CD1c-positive myeloid dendritic cell (primary cell): ENCODE results near the gene ANKRD6.

ENCODE experiments used
- DNase-seq: peaks from one replicate; pipeline ENCODE4 v3.0.0-alpha.2; 2016; ENCODE audit errors: extremely low spot score

ANKRD6 gene

DNA sequence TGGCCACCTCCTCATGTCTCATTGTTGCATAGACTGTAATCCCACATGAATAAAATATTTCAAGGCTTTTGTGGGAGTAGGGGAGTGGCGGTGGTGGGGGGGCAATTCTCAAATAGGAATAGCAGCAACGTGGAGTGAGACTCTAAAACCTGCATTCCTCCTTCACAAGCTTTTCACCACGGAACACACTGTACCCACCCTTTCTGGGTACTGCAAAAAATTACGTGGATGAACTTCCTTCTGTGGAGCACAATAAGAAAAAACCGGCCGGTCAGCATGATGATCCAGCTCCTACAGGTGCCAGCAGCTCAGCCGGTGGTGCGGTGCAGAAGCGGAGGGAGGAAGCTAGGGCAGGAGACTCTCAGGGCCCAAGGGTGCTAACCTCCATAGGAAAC is 19.9 kb upstream of the ANKRD6 start:
- peak; percentile 15 for DNase-seq

DNA sequence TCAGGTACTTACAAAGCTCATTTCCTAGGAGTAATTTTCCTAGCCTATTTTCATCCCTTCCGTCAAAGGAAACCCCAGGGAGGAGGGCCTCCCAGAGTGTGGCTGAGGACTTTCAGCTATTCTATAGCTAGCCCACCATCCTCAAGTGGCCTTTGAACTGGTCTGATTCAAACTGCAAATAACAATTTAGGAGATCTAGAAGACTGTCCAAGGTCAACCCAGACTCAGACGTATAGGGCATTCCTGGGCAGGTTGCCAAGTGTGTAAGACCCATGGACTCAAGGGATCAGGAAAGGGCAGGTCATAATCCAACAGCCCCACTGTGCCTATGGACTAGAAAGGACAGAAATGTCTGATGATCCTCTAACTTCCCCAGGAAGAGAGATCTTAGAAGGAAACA is 18.7 kb upstream of the ANKRD6 start:
- no peak for DNase-seq

GRCh38 chr6:89415185-89415584 is 17.8 kb upstream of the ANKRD6 start:
- DNase-seq = no peak

DNA sequence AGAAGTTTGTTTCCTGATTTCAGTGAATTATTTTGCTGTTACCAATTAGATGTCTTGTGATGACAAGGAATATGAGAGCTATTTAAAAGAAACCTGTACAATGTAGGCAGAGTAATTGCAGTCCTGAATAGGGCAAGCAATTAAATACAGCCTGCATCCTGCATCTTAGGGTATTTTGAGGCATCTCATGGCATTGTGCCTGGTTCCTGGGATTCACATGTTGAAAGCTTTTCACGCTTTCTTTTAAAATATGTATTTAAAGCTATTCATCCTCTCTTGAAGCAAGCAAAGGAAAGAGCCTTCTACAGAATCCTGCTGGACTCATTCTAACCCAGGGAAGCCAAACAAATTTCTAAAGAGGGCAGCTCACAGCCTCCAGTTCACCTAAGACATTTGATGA is 16.2 kb upstream of the ANKRD6 start:
- no peak for DNase-seq

DNA sequence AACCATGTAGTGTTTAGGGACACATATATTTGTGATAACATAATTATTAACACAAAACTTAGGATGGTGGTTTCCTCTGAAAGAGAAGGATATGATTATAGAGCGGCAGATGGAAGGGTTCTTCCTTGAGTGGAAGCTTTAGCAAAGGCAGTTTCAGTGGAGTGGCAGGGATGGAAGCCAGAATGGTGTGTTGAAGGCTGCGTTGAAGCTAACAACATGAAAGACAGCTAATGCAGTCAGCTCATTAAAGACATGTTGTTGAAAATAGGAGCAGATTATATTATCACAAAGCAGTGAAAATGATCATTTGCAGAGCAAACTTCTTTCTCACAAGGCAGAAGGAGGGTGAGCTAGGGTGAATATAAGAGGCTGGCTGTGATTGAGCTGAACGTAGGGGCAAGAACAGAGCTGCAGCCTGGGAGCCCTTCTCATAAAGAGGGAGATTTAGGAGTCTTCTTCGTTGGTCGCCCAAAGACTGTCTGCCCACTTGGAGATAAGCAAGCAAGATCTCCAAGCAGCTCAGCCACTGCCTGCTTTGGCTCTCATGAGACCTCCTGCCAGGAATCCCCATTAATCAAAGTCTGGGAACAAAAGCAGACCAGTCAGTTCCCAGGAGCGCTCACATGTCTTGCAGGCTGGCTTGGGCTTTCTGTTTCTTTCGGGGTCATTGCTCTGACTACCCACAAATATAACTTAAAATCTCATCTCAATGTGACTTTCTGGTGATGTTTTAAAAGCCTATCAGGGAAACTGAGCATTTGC is 2.6 kb upstream of the ANKRD6 start:
- no peak for DNase-seq

- DNase-seq = peak; percentile 51
These were observed 549 bp downstream of the ANKRD6 start for GRCh38 chr6:89433252-89434149.

GRCh38 chr6:89434150-89434499 is 1.2 kb downstream of the ANKRD6 start:
- DNase-seq = no peak

- no peak for DNase-seq
These were observed 2.0 kb downstream of the ANKRD6 start for GRCh38 chr6:89434954-89435353.

DNA sequence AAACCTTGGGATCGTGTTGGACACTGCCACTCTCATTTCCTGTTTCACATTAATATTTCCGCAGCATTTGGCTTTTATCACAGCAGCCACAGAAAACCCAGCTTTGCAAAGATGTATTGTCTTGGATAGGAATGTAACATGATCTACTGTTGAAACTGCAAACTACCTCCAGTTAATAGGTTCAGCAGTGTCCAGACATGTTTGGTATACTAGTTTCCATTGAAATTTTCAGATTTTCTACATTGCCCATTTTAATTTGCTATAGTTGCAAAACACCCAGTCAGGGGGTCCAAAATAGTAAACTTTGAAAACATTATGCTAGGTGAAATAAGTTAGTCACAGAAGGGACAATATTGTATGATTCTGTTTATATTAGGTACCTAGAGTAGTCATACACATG is 3.3 kb downstream of the ANKRD6 start:
- no peak for DNase-seq

GRCh38 chr6:89438248-89438647 is 5.3 kb downstream of the ANKRD6 start:
- peak; percentile 12 for DNase-seq

- no peak for DNase-seq
These were observed 6.1 kb downstream of the ANKRD6 start for GRCh38 chr6:89439014-89439413.

GRCh38 chr6:89440200-89440599 is 7.2 kb downstream of the ANKRD6 start:
- no peak for DNase-seq

- no peak for DNase-seq
These were observed 10.7 kb downstream of the ANKRD6 start for GRCh38 chr6:89443658-89444057.

- no peak for DNase-seq
These were observed 16.2 kb downstream of the ANKRD6 start for GRCh38 chr6:89449193-89449592.

GRCh38 chr6:89452281-89452680 is 19.3 kb downstream of the ANKRD6 start:
- no peak for DNase-seq

DNA sequence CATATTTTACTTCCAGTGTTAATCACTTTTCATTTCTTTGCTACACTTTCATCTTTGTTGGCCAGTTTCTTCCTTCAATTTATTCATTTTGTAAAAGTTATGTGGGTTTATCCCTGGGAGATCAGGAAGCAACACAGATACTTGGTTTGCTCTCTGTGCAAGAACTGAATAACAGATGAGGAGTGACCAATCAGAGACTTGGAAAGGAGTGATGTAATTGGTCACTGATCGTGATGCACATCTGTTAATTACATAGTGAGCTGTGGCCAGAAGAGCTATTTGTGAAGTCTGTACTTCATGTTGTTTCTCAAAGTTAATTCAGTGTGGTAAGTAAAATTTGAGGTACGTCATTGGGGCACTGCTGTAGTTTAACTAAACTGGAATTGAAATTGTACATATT is 21.3 kb downstream of the ANKRD6 start:
- no peak for DNase-seq

DNA sequence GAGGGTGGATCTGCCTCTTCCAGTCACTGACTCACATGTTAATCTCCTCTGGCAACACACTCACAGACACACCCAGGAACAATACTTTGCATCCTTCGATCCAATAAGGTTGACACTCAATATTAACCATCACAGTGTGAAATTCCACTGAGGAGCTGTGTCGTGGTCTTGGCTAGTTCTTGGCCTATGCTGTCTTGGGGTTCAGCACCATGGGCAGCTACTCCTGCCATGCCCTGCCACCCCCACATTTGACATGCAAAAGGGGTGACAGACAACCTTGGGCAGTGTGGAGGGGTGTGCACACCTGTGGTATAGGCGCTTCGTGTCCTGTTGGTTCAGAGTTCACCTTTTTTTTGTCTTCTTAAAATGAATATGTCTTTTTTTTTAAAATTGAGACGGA is 25.8 kb downstream of the ANKRD6 start:
- DNase-seq = no peak

DNA sequence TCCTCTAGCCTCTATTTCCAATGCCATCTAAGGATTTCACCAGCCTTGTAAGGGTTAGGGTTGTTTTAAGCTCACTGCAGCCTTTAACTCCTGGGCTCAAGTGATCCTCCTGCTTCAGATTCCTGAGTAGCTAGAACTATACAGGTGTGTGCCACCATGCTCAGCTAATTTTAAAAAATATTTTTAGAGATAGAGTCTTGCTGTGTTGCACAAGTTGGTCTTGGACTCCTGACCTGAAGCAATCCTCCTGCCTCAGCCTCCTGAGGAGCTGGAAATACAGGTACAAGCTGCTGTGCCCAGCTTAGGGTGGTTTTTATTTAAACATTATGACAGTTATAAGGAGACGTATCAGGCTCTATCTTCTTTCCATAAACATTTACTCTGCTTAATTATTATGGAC is 26.5 kb downstream of the ANKRD6 start:
- no peak for DNase-seq

DNA sequence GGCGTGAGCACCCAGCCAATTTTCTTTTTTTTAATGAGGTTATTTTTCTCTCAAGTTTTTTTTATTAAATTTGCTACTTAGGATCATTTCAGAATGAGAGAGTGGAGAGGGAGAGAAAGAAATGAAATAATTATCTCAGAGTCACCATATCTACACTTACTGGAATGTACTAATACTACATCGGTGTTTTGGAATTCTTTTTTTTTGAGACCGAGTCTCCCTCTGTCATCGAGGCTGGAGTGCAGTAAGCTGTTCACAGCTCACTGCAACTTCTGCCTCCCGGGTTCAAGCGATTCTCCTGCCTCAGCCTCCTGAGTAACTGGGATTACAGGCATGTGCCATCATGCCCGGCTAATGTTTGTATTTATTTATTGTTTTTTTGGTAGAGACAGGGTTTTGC is 27.8 kb downstream of the ANKRD6 start:
- DNase-seq = no peak

DNA sequence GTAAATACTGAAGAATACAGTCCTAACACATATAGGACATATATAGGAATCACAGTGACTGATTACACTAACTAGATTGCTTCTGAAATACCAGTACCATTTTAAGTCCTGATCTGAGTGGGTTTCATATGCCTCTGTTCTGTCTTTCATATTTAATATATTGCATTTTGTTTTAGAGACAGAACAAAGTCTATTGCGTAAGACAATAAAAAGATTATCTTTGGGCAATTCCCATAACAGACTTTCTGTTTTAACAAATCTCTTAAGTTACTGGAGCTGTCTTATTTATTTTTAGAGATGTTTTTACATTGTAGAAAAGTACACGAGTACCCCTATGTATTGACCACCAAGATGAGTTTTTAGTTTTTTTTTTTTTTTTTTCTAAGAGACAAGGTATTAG is 29.6 kb downstream of the ANKRD6 start:
- DNase-seq = no peak

DNA sequence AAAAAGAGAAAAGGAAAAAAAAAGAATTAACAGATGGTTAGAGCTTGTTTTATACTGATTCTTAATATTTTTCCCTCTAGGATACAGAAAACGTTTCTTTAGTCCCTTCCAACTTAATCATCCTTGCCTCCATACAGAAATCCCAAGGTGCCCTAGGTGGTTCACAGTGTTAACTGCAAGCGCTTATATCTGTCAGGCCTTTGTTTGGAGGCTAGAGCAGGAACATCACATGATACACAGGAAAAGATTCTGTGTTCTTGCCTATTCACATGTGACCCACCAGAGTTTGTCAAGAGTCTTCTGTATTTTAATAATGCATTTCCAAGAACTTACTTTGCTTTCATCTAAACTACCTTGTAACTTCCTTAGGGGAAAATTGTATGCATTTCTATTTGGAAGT is 31.3 kb downstream of the ANKRD6 start:
- DNase-seq = no peak

DNA sequence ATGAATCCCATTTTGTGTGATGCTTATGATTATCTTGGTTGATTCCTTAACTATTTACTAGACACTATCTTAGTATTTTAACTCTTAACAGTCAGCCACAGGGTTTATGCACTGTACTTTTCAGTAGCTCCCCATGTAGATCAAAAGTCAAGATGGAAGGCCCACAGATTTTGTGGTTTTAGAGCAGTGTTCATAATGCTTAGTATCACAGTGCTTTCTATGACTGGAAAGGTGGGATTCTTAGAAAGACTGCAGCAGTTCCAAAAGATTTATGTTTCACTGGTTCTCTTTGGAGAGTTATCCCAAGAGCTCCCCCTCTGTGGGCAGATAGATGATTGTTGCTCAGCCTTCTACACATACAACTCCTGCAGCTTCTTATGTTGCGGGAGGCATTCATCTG is 34.5 kb downstream of the ANKRD6 start:
- no peak for DNase-seq

GRCh38 chr6:89468998-89469397 is 36.0 kb downstream of the ANKRD6 start:
- DNase-seq = no peak
